Activated T-helper 1 cell treated with anti-CD3 and anti-CD28 coated beads, Interleukin-12 subunit alpha, Interleukin-12 subunit beta, Interleukin-2, Interleukin-4 antibody, amounts not matched to agents 30 ng/mL and 10 ng/mL and 1 ng/mL, durations not matched to agents 14 hours and 24 hours and 36 hours (primary cell): ENCODE results near the gene EXOC3. TPM values are rescaled to one million over a fixed set of nuclear protein-coding genes. Genes with fewer than 3 reads are reported as not detected.

Experiments used
- DNase-seq: peaks from one replicate; pipeline ENCODE4 v3.0.0; 2021; ENCODE audit warnings: low spot score
- H3K27ac Mint-ChIP-seq: one replicate; pipeline ENCODE4 v1.8.0; 2021; ENCODE audit warnings: mild to moderate bottlenecking, mixed read lengths
- H3K27me3 Mint-ChIP-seq: one replicate; pipeline ENCODE4 v1.8.0; 2022; ENCODE audit warnings: mild to moderate bottlenecking, moderate library complexity, mixed read lengths; ENCODE audit not compliant: insufficient read depth
- H3K36me3 Mint-ChIP-seq: one replicate; pipeline ENCODE4 v1.8.0; 2021; ENCODE audit warnings: low read depth, mixed read lengths
- H3K4me1 Mint-ChIP-seq: one replicate; pipeline ENCODE4 v1.8.0; 2021; ENCODE audit warnings: low read depth, mixed read lengths
- H3K4me3 Mint-ChIP-seq: one replicate; pipeline ENCODE4 v1.8.0; 2021; ENCODE audit warnings: mild to moderate bottlenecking, moderate library complexity, mixed read lengths
- H3K9me3 Mint-ChIP-seq: one replicate; pipeline ENCODE4 v1.8.0; 2021; ENCODE audit warnings: mixed read lengths
- intact Hi-C: fragments of 100-400 bp; cut with micrococcal nuclease; formaldehyde crosslinking; loops from one replicate; pipeline ENCODE4 v1.15.1; 2024
- total RNA-seq: library from RNA; stranded (reverse); gene quantifications from 2 replicates; pipeline ENCODE4 v1.2.3, GENCODE V29; 2022

The EXOC3 gene
- total RNA-seq, 1 donor from 2014 or later: 59.6 TPM

- Mint-ChIP-seq H3K4me3 (no peak overlapping the region), H3K36me3 (no peaks in the 10 kb centered on the region), H3K27ac (no peak overlapping the region), H3K27me3 (peaks cover 5% of the 10 kb centered on the region), H3K9me3 (no peaks in the 10 kb centered on the region), H3K4me1 (no peaks in the 10 kb centered on the region)
- no peak for DNase-seq
- intact Hi-C loops: no loop called here
These were observed 71.7 kb downstream of the EXOC3 start for GRCh38 chr5:514673-515072.

- Mint-ChIP-seq H3K36me3 (no peaks in the 10 kb centered on the region), H3K4me1 (no peaks in the 10 kb centered on the region), H3K27ac (no peak overlapping the region), H3K27me3 (peaks cover 5% of the 10 kb centered on the region), H3K9me3 (no peaks in the 10 kb centered on the region), H3K4me3 (no peak overlapping the region)
- DNase-seq: no peak
- intact Hi-C loops: no loop called here
These were observed 72.4 kb downstream of the EXOC3 start for GRCh38 chr5:515273-515836.

GRCh38 chr5:516338-516925 is 73.5 kb downstream of the EXOC3 start:
- no peak overlapping the region for H3K27ac Mint-ChIP-seq
- H3K36me3 Mint-ChIP-seq: no peaks in the 10 kb centered on the region
- no peak overlapping the region for H3K4me3 Mint-ChIP-seq
- DNase-seq: no peak
- no peaks in the 10 kb centered on the region for H3K9me3 Mint-ChIP-seq
- no peaks in the 10 kb centered on the region for H3K4me1 Mint-ChIP-seq
- peaks cover 8% of the 10 kb centered on the region for H3K27me3 Mint-ChIP-seq
- intact Hi-C loops: no loop called here

Other genes with a start within 250 kb of the EXOC3 start
- gene CCDC127, start 225.0 kb upstream of the EXOC3 start, total RNA-seq: 9.5 and 10.9 TPM in 2 replicates
- 135 TPM in 2 replicates for gene SDHA, start 224.9 kb upstream of the EXOC3 start, total RNA-seq
- 117 and 118 TPM in 2 replicates for gene PDCD6, start 171.5 kb upstream of the EXOC3 start, total RNA-seq
- gene AHRR, start 121.5 kb upstream of the EXOC3 start, total RNA-seq: 22.7 and 23.7 TPM in 2 replicates
- gene SLC9A3, start 81.3 kb downstream of the EXOC3 start, total RNA-seq: 2.3 and 3.0 TPM in 2 replicates
- gene CEP72, start 169.2 kb downstream of the EXOC3 start, total RNA-seq: 32.4 and 35.7 TPM in 2 replicates